T-cell (primary cell): ENCODE data around the gene CHFR. TPM values are rescaled to one million over a fixed set of nuclear protein-coding genes. Genes with fewer than 3 reads are reported as not detected.
"Not testable (repeated sequence)": the region's sequence is repeated elsewhere in the genome, so short reads cannot be mapped to it uniquely, and the experiment has no call there.

Experiments
- ATAC-seq, 4 experiments: fragments of 200-7000 bp in 3 of 4; fragments of 150-1000 bp in 1 of 4; cut with Tn5 transposase; replicated peaks in 1 of 4; 1 replicate in 3 of 4; 2 replicates in 1 of 4; pipeline ENCODE4 v1.10.0; 2021; ENCODE audit warnings: moderate library complexity in 3 of 4, mild to moderate bottlenecking in 2 of 4, moderate number of reproducible peaks in 1 of 4
- CTCF ChIA-PET, 2 donors: fragments of 300-600 bp; sonication (Branson Sonifier 250); formaldehyde crosslinking; loops; one replicate each; lab custom pipeline; 2022; ENCODE audit warnings: antibody characterized with exemption in 2 of 2; lab: Charles Lee
- POLR2A ChIA-PET, 2 donors: fragments of 300-600 bp; sonication (Branson Sonifier 250); formaldehyde crosslinking; loops; one replicate each; lab custom pipeline; 2022; ENCODE audit warnings: antibody characterized with exemption in 2 of 2; lab: Charles Lee
- DNase-seq, 35 experiments: peaks; one replicate each; pipeline versions ENCODE4 v3.0.0 to v3.0.0-alpha.2; 2013 to 2023
- H3K27ac ChIP-seq: one replicate; pipeline ENCODE4 v1.5.1; 2013; ENCODE audit warnings: low read length
- H3K27me3 ChIP-seq, 2 experiments: replicated peaks in 1 of 2; 1 replicate in 1 of 2; 2 replicates in 1 of 2; pipeline versions ENCODE4 v1.6.1 to v1.7.0; 2013; ENCODE audit warnings: low read length in 1 of 2, mixed read lengths in 1 of 2; ENCODE audit not compliant: control insufficient read depth in 2 of 2, insufficient read depth in 2 of 2; ENCODE audit errors: extremely low read depth in 1 of 2
- H3K36me3 ChIP-seq, 2 donors: 1 replicate in 1 of 2; 2 replicates in 1 of 2; pipeline versions ENCODE4 v1.6.1 to v1.7.0; 2013; ENCODE audit warnings: low read length in 1 of 2; ENCODE audit not compliant: control insufficient read depth in 2 of 2, insufficient read depth in 1 of 2; ENCODE audit errors: extremely low read depth in 1 of 2
- H3K4me1 ChIP-seq, 2 experiments: 1 replicate in 1 of 2; 2 replicates in 1 of 2; pipeline versions ENCODE4 v1.6.1 to v1.7.0; 2013; ENCODE audit warnings: low read length in 2 of 2, mixed read lengths in 1 of 2; ENCODE audit not compliant: insufficient read depth in 2 of 2, control insufficient read depth in 1 of 2; ENCODE audit errors: extremely low read depth in 1 of 2
- H3K4me3 ChIP-seq, 2 donors: 1 replicate in 1 of 2; 2 replicates in 1 of 2; pipeline versions ENCODE4 v1.5.1 to v1.7.0; 2013; ENCODE audit warnings: mild to moderate bottlenecking in 2 of 2, low read length in 1 of 2, moderate library complexity in 1 of 2; ENCODE audit not compliant: control insufficient read depth in 1 of 2; ENCODE audit errors: extremely low read depth in 1 of 2
- H3K9me3 ChIP-seq: 2 replicates; pipeline ENCODE4 v1.7.0; 2013
- H3K27ac Mint-ChIP-seq, 2 donors: one replicate each; pipeline ENCODE4 v1.8.0; 2020 to 2021; ENCODE audit warnings: mild to moderate bottlenecking in 2 of 2, mixed read lengths in 2 of 2
- H3K27me3 Mint-ChIP-seq, 2 donors: one replicate each; pipeline ENCODE4 v1.8.0; 2021 to 2022; ENCODE audit warnings: mixed read lengths in 2 of 2
- H3K36me3 Mint-ChIP-seq: one replicate; pipeline ENCODE4 v1.8.0; 2021; ENCODE audit warnings: mixed read lengths
- H3K4me1 Mint-ChIP-seq, 3 donors: one replicate each; pipeline ENCODE4 v1.8.0; 2020 to 2022; ENCODE audit warnings: mixed read lengths in 3 of 3, mild to moderate bottlenecking in 1 of 3
- H3K4me3 Mint-ChIP-seq, 3 donors: one replicate each; pipeline ENCODE4 v1.8.0; 2020 to 2022; ENCODE audit warnings: mild to moderate bottlenecking in 3 of 3, mixed read lengths in 3 of 3, moderate library complexity in 3 of 3
- H3K9me3 Mint-ChIP-seq, 3 donors: one replicate each; pipeline ENCODE4 v1.8.0; 2020 to 2022; ENCODE audit warnings: mixed read lengths in 3 of 3
- WGBS: methylation state at CpG from one replicate; pipeline ENCODE4 v1.1.5; 2013; ENCODE audit warnings: missing lambda C conversion rate; ENCODE audit not compliant: insufficient coverage; 5-methylcytosine and 5-hydroxymethylcytosine counted together
- total RNA-seq, 35 experiments: library from RNA in 6 of 35; stranded (reverse) in 6 of 35; fragments of 120-200 nt in 1 of 35; gene quantifications; one replicate each; pipeline versions ENCODE4 v1.2.1 to v1.2.4 and lab custom pipeline; 2013 to 2026

The CHFR gene
- total RNA-seq, 5 donors from 2014 or later (not counting 1 experiment from before 2014, with no cell fraction given), result 84.2 to 107 (median 86.0) TPM

DNA sequence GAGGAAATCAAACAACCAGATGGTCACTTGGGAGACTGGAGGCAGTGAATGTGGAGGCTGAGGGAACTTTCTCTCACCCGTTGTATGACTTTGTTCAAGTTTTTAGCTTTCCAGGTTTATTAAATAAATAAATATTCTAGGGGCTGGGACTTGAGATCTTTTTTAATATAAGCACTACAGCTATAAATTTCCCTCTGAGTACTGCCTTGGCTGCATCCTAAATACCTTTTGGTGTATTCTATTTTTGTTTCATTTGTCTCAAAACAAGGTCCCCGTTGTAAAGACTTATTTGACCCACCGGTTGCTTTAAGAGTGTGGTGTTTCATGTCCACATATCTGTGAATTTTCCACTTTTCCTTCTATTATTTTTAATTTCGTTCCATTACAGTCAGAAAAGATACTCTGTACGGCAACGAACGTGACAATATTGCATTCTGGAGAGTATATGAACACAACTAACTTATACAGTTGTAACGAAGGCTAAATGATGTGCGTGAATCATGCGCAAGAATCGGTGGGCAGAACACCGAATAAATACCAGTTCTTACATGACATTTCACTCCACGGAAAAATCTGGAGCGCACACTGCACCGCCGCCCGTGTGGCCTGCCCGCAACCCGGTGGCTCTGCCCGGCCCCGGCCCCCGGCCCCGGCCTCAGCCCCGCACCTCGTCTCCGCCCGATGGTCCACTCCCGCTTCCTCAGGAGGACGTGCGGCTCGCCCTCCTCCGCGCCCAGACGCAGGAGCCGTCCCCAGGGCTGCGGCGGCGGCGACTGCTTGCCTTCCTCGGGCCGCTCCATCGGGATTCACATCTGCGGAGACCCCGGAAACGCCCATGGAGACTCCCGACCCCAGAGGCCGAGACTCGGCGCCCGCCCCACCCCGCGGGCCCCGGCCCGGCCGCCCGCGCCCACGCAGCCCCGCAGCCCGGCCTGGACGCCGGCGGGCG lies 602 bp downstream of the CHFR start:
- Mint-ChIP-seq H3K9me3 (no peaks in the 10 kb centered on the region), H3K27ac (peak overlapping the region; percentile 55 to 71), H3K27me3 (no peaks in the 10 kb centered on the region), H3K4me1 (peaks cover 33 to 46% (median 40%) of the 10 kb centered on the region in 3 donors), H3K4me3 (peak overlapping the region; percentile 81 to 98 (median 83)), H3K36me3 (peaks cover 20% of the 10 kb centered on the region)
- Histone ChIP-seq H3K4me3 (peak overlapping the region; percentile 51 to 60), H3K36me3 (peaks cover 5 to 6% of the 10 kb centered on the region in 2 donors), H3K4me1 (peaks cover 4 to 18% of the 10 kb centered on the region in 2 experiments), H3K27me3 (no peaks in the 10 kb centered on the region), H3K9me3 (no peaks in the 10 kb centered on the region), H3K27ac (peak overlapping the region; percentile 47)
- WGBS, result 6% methylated on average over 50 of the region's 64 CpGs
- ATAC-seq (peak; percentile 0 to 7 (median 6)), DNase-seq (peak in 5 of 35 experiments; percentile 6 to 32 (median 13))
- ChIA-PET POLR2A (interaction anchor here in 1 of 2 donors (0.5 to 0.7 kb wide), 3 partner anchors 22 to 143 kb away, joined by 3 to 4 read pairs (median 3); no protein-coding TSS in a partner anchor), CTCF (interaction anchor here in 1 of 2 donors (1.0 kb wide), 1 partner anchor 21 kb away, joined by 4 read pairs; no protein-coding TSS in a partner anchor)

GRCh38 chr12:132881818-132882217 lies 5.6 kb downstream of the CHFR start:
- 97% methylated on average over 6 of the region's 7 CpGs for WGBS
- POLR2A ChIA-PET, result interaction anchor here in 1 of 2 donors (0.6 kb wide), 1 partner anchor 17 kb away, joined by 3 read pairs; no protein-coding TSS in a partner anchor
- peaks cover 26 to 42% (median 40%) of the 10 kb centered on the region in 3 donors for H3K4me1 Mint-ChIP-seq

GRCh38 chr12:132874620-132875019 lies 12.8 kb downstream of the CHFR start:
- CTCF ChIA-PET, DNase-seq, H3K27me3 Mint-ChIP-seq, H3K27ac Mint-ChIP-seq, H3K9me3 ChIP-seq, H3K4me3 ChIP-seq, POLR2A ChIA-PET, H3K27me3 ChIP-seq, ATAC-seq, H3K4me3 Mint-ChIP-seq, H3K27ac ChIP-seq, H3K9me3 Mint-ChIP-seq: not testable (repeated sequence)
- WGBS, result 98% methylated on average over 21 of the region's 21 CpGs
- H3K4me1 Mint-ChIP-seq, result peaks cover 14 to 24% (median 22%) of the 10 kb centered on the region in 3 donors
- Histone ChIP-seq H3K4me1 (peaks cover 11 to 26% of the 10 kb centered on the region in 2 experiments), H3K36me3 (peaks cover 7 to 59% of the 10 kb centered on the region in 2 donors)
- H3K36me3 Mint-ChIP-seq, result peaks cover 40% of the 10 kb centered on the region

More at GRCh38 chr12:132881818-132882217, 5.6 kb downstream of the CHFR start:
- Histone ChIP-seq H3K27me3 (no peaks in the 10 kb centered on the region), H3K9me3 (no peaks in the 10 kb centered on the region), H3K27ac (no peak overlapping the region), H3K4me3 (no peak overlapping the region), H3K4me1 (peaks cover 2 to 6% of the 10 kb centered on the region in 2 experiments), H3K36me3 (peaks cover 7 to 14% of the 10 kb centered on the region in 2 donors)
- CTCF ChIA-PET, result interaction anchor here (0.6 to 0.7 kb wide), 2 partner anchors 48 to 127 kb away, joined by 3 read pairs; no protein-coding TSS in a partner anchor
- Mint-ChIP-seq H3K9me3 (no peaks in the 10 kb centered on the region), H3K27ac (no peak overlapping the region), H3K27me3 (no peaks in the 10 kb centered on the region), H3K36me3 (peaks cover 26% of the 10 kb centered on the region), H3K4me3 (no peak overlapping the region)
- DNase-seq (no peak), ATAC-seq (no peak)

DNA sequence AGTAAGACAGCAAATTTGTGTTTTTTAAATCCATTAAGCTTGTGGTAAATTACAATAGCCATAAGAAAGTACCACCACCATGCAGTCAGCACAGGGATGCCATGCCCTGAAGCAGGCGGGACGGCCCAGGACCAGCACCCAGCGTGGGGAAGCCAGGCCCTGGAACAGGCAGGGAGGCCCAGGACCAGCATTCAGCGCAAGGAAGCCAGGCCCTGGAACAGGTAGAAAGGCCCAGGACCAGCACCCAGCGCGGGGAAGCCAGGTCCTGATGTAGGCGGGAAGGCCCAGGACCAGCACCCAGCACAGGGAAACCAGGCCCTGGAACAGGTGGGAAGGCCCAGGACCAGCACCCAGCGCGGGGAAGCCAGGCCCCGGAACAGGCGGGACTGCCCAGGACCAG lies 13.2 kb downstream of the CHFR start:
- DNase-seq (no peak), ATAC-seq (no peak)
- Histone ChIP-seq H3K4me3 (no peak overlapping the region), H3K27ac (peak overlapping the region; percentile 15), H3K27me3 (no peaks in the 10 kb centered on the region), H3K9me3 (no peaks in the 10 kb centered on the region), H3K36me3 (peaks cover 11 to 63% of the 10 kb centered on the region in 2 donors), H3K4me1 (peaks cover 11 to 26% of the 10 kb centered on the region in 2 experiments)
- ChIA-PET POLR2A (no interaction called here), CTCF (no interaction called here)
- Mint-ChIP-seq H3K4me1 (peaks cover 14 to 22% (median 22%) of the 10 kb centered on the region in 3 donors), H3K4me3 (peak overlapping the region in 1 of 3 donors; percentile 75), H3K27me3 (no peaks in the 10 kb centered on the region), H3K27ac (peak overlapping the region; percentile 90 to 93), H3K36me3 (peaks cover 44% of the 10 kb centered on the region), H3K9me3 (no peaks in the 10 kb centered on the region)
- over 99% methylated on average over 11 of the region's 11 CpGs for WGBS

- peak overlapping the region; percentile 13 to 75 (median 13) for H3K4me3 Mint-ChIP-seq
- peak overlapping the region; percentile 90 to 93 for H3K27ac Mint-ChIP-seq
- Histone ChIP-seq H3K4me1 (peaks cover 11 to 26% of the 10 kb centered on the region in 2 experiments), H3K36me3 (peaks cover 11 to 64% of the 10 kb centered on the region in 2 donors), H3K27ac (peak overlapping the region; percentile 15), H3K27me3 (no peaks in the 10 kb centered on the region), H3K9me3 (no peaks in the 10 kb centered on the region), H3K4me3 (no peak overlapping the region)
- ChIA-PET CTCF (interaction anchor here (0.5 to 0.6 kb wide), 2 partner anchors 127 to 820 kb away, joined by 3 read pairs; no protein-coding TSS in a partner anchor), POLR2A (interaction anchor here in 1 of 2 donors (0.6 kb wide), 1 partner anchor 14 kb away, joined by 3 read pairs; the partner anchor contains the start of gene CHFR)
- H3K36me3 Mint-ChIP-seq, result peaks cover 45% of the 10 kb centered on the region
- H3K9me3 Mint-ChIP-seq, result no peaks in the 10 kb centered on the region
- H3K4me1 Mint-ChIP-seq, result peaks cover 14 to 22% (median 22%) of the 10 kb centered on the region in 3 donors
- ATAC-seq (no peak), DNase-seq (no peak)
- no peaks in the 10 kb centered on the region for H3K27me3 Mint-ChIP-seq
- 80% methylated on average over 9 of the region's 10 CpGs for WGBS
Observed at GRCh38 chr12:132873724-132874123, 13.7 kb downstream of the CHFR start.
